ENCODE measurements around the gene LRRTM3.
A peak's percentile ranks its signal among the peaks of the same experiment; 100 is the strongest.

The LRRTM3 gene

DNA sequence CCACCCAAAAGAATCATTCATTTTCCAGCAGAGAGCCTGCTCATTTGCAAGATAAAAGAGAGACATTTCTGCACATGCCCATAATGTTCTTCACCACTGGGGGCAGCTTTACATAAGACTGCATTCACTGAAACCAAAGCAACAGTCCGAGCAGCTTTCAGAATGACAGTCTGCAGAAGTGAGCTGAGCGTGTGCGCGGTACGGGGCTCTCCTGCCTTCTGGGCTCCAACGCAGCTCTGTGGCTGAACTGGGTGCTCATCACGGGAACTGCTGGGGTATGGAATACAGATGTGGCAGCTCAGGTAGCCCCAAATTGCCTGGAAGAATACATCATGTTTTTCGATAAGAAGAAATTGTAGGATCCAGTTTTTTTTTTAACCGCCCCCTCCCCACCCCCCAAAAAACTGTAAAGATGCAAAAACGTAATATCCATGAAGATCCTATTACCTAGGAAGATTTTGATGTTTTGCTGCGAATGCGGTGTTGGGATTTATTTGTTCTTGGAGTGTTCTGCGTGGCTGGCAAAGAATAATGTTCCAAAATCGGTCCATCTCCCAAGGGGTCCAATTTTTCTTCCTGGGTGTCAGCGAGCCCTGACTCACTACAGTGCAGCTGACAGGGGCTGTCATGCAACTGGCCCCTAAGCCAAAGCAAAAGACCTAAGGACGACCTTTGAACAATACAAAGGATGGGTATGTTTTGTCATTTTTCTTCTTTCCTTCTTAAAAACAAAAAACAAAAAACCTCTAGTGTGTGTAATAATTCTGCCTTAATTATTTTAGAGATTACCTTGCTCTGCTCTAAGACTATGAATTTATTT lies at the start of gene LRRTM3:
Gene LRRTM3, plus strand, starts transcription at position 141 of the 820 bp plus-strand sequence.
- peak in 1 of 2 donors; percentile 0 for DNase-seq

DNA sequence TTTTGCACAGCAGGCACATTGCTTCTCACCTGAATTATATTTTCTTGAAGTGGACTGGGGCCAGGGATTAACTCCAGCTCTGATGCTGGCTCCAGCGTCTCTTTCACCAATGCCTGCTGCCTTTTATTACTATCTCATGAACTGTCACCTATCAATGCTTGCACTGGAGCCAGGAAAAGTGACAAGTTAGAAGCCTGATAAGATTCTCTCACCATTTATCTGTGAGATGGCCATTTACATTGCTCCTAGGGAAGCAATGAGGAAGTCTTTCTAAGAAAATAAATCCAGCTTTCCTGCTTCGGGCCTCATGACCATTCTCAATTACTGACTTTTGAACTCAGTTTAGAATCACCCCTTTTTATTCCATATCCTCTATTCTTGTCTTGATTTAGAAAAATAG lies 48.5 kb upstream of the LRRTM3 start:
- no peak for DNase-seq

DNA sequence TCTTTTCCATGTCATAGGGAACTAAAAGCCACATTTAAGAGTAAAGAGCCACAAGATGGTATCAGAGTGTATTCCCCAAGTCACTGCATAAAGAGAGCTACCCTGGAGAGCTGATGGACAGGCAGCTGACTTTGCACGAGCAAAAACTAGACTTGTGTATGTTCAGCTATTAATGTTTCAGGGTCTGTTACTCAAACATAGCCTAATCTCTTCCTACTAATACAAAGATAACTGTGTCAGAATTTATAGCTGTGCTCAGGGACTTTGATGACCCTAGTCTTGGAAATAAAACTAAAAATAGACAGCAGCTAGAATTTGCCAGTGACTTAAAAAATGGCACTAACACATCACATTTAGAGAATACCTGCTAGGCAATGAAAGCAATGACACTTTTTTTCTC lies 45.5 kb upstream of the LRRTM3 start:
- DNase-seq: no peak

DNA sequence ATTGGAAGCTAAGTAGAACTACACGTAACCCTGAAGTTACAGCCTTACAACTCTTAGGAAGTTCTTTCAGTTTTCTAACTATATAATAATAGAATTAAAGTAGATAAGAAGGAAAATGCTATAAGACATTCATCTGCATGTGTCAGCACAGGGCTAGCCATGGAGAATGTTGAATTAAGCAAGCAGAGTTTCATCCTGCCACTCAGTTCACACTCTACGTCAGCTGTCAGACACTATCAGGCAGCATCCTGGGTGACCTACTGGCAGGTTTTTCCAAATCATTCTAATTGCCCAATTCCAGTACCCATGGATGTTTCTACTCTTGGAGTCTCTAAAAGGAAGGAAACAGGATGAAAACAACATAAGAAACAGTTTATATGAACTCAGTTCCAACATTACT lies 45.0 kb upstream of the LRRTM3 start:
- DNase-seq: no peak

DNA sequence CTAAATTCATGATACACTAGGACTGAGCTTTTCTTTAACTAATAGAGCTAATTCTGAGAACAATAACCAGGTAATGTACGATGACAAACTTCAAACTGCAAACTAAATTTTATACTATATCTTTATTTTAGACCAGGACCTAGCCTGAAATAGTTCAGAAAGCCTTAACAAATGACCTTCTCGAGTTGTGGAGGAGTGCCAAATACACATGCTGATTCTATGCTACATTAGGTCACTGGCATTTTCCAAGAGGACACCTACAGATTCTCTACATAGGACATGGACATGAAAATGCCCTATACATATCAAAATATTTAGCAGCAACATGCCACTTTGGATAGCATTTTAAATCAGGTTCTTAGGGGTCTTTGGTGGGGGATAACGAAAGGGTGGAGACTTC lies 44.0 kb upstream of the LRRTM3 start:
- DNase-seq: no peak

DNA sequence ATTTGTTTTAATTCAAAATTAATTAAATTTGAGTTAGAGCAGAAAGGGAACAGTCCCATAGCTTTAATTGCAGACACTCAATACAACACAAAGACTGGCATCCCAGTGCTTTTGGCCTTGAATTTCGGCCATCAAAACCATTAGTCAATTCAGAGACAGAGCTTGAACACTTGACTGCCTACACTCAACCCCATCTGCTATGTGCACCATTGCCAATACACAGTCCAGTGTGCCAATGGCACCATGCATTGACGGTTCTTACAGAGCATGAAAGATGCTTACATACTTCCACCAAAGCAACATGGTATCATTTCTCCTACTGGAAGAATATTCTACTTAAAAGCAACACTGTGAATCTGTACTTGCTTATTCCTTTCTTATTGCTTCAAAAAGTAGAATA lies 43.6 kb upstream of the LRRTM3 start:
- DNase-seq: no peak

DNA sequence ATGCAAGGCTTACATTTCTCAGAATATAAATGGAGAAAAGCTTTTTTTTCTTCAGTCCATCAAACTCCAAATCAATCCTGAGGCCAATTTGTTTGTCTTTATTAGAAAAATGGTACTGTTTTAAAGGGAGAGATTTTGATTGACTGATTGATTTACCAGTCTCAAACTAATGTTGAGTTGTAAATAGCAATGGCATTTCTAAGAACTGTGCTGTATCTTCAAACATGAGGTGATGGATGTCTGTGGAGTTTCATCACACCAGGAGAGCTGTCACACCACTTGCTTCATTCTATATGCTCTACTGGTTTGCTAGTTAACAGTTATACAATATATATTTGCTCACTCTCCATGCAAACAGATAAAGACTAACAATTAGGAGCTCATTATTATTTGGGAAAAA lies 39.0 kb upstream of the LRRTM3 start:
- DNase-seq: no peak

DNA sequence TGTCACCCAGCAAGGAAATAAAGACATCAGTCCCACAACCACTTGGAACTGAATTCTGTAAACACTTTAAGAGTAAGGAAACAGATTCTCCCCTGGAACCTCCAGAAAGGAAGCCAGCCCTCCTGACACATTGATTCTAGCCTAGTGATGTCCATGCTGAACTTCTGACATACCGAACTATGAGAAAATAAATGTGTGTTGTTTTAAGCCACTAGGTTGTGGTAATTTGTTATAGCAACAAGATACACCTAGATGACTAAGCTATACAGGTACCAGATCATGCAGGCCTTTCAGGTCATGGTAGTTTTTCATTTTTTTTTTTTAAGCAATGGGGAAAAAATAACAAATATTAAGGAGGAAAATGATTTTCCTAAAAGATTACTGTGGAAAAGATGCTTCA lies 37.6 kb upstream of the LRRTM3 start:
- no peak for DNase-seq

DNA sequence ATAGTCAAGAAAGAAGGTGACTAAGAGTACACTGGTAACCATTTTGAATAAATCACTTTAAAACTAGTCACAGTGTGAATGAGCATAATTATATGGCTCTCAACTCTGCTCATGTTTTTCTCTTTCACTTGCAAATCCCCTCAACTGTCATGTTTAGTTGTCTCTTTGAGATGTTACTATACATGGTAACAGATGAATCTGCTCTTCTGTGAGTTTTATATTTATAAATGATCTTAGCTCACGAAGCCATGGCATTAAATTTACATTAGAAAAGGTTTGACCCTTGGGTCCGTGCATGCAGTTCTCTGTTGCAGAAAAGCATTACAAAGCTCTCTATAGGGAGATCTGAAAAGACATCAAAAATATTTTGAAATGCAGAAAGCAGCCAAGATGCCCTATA lies 33.0 kb upstream of the LRRTM3 start:
- DNase-seq: no peak

DNA sequence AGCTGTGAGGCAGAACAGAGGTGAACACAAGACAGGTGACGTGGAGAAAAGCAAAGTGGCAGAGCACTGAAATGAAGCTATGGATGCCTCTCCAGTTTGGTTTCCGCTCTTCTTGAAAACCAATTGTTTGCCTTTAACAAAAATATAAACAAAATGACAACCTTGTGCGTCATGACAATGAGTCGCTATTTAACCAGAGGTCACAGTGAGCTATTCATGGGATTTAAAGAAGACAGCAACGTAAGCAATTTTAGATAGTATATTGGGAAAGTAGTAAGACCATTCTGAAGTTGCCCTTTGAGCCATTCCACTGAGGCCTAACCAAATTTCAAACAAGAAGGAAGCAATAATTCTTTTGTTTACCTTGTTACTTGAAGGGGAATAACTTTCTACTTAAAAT lies 15.2 kb upstream of the LRRTM3 start:
- no peak for DNase-seq

DNA sequence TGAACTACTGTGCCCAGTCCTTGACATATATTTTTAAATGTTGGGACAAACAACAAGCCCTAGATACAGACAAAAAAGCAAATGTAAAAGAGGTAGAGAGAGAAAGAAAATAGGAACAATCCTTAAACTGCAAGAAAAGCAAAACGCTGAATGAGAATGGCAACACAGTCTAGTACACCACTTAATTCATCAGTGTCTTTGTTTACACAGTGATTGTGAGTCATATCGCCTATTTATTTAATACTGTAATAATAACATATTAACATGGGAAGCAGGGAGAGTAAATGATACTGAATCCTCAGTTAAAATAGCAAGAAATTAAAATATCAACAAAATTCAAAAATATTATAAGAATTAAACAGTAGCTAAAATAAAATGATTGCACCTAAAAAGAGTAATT lies 9.8 kb upstream of the LRRTM3 start:
- DNase-seq: no peak

DNA sequence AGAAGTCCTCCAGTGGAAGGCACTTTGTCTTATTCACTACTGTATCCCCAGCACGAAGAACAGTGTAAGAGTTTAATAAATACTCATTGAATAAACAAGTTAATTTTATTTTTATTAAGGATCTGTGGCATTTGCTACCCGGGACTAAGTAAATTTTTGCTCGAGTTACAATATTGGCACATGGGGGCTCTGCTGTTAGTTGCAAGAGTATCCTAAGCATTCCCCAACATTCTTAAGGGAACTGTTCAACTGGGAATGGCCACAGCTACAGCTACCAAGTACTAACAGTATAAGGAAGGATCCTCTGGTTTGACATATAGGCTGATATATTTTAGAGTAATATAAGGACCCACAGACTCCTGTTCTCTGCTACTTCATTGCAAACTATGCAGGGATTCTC lies 8.7 kb upstream of the LRRTM3 start:
- no peak for DNase-seq

DNA sequence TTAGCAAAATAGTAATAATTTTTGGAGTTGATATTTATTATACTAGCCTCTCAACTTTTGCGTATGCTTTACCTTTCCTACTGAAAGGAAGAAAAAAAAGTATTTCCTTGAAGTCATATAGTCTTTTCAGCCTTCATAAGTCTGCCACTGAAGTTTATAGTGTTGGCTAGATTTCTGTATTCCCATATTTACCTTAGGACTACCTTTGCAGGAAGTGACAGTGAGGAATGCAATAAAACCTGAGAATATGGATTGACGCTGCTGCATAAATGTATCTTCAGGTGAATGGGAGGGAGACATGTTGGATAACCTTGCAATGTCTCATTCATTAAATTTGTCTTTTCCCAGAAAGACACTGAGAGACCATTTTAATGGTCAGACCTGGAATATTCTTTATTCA lies 6.6 kb upstream of the LRRTM3 start:
- no peak for DNase-seq

DNA sequence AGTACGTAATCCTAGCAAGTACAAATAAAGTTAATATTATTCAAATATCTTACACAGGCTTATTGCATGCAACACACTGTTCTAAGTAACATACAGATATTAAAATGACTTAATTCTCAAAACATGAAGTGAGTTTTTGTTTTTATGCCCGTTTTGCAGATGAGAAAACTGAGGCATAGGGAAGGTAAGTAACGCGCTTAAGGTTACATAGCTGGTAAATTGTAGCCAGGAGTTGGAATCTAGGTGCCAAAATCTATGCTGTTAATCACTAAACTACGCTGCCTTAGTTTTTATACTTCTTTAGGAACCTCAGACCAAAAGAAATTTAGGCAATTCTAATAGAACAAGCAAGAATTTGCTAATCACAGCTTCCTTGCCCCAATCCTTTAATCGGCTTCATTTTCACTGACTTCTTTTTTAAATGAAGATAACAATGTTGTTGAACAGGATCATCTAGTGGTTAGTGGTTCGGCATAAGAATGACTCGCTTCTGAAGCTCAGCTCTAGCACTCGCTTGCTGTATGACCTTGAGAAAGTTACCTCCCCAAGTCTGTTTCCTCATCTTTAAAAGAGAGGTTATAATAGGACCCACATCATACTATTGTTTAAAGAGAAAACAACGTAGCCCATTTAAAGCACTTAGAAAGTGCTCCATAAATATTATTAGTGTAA lies 1.0 kb upstream of the LRRTM3 start:
- DNase-seq: no peak

DNA sequence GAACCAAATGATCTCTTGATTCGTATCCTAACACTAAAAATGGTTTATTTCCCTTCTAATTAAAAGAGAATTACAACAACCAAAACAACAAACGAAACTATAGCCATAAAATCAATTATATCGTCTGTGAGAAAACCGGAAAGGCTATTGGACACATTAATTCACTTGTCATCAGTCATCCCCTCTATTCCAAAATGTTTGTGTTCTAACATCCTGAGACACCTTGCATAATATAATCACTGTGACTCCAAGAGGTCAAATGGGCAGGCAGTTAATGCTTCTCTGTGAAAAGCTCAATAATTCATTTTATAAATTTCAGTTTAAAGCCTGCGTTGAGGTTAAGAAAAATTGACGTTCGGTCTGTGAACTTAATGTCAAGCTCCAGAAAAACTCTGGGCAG lies 463 bp upstream of the LRRTM3 start:
- no peak for DNase-seq

DNA sequence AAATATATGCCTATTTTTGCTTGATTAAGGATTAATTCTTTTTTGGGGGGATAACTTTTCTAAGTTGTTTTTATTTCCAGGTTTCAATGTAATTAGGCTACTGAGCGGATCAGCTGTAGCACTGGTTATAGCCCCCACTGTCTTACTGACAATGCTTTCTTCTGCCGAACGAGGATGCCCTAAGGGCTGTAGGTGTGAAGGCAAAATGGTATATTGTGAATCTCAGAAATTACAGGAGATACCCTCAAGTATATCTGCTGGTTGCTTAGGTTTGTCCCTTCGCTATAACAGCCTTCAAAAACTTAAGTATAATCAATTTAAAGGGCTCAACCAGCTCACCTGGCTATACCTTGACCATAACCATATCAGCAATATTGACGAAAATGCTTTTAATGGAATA lies 1.0 kb downstream of the LRRTM3 start:
- DNase-seq: no peak

DNA sequence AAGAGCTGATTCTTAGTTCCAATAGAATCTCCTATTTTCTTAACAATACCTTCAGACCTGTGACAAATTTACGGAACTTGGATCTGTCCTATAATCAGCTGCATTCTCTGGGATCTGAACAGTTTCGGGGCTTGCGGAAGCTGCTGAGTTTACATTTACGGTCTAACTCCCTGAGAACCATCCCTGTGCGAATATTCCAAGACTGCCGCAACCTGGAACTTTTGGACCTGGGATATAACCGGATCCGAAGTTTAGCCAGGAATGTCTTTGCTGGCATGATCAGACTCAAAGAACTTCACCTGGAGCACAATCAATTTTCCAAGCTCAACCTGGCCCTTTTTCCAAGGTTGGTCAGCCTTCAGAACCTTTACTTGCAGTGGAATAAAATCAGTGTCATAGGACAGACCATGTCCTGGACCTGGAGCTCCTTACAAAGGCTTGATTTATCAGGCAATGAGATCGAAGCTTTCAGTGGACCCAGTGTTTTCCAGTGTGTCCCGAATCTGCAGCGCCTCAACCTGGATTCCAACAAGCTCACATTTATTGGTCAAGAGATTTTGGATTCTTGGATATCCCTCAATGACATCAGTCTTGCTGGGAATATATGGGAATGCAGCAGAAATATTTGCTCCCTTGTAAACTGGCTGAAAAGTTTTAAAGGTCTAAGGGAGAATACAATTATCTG lies 1.6 kb downstream of the LRRTM3 start:
- no peak for DNase-seq

DNA sequence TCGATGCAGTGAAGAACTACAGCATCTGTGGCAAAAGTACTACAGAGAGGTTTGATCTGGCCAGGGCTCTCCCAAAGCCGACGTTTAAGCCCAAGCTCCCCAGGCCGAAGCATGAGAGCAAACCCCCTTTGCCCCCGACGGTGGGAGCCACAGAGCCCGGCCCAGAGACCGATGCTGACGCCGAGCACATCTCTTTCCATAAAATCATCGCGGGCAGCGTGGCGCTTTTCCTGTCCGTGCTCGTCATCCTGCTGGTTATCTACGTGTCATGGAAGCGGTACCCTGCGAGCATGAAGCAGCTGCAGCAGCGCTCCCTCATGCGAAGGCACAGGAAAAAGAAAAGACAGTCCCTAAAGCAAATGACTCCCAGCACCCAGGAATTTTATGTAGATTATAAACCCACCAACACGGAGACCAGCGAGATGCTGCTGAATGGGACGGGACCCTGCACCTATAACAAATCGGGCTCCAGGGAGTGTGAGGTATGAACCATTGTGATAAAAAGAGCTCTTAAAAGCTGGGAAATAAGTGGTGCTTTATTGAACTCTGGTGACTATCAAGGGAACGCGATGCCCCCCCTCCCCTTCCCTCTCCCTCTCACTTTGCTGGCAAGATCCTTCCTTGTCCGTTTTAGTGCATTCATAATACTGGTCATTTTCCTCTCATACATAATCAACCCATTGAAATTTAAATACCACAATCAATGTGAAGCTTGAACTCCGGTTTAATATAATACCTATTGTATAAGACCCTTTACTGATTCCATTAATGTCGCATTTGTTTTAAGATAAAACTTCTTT lies 2.3 kb downstream of the LRRTM3 start:
- DNase-seq: no peak

DNA sequence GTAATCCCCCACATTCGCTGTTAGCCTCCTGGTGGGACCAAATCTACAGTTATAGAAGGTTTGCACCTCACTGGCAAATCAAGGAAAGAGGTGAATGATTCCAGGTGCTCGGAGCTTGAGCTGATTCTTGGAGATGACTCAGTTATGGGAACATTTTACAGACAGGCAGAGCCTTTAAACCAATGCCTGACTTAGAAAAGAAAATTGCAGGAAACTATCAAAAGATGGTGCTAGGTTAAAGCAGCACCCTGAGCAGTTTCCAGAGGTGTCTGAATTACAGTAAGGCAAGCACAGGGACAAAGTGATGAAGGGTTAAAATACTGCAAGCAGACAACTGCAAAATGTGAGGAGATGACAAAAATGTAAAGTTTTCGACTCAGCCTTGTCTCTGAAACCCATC lies 2.9 kb downstream of the LRRTM3 start:
- DNase-seq: no peak

DNA sequence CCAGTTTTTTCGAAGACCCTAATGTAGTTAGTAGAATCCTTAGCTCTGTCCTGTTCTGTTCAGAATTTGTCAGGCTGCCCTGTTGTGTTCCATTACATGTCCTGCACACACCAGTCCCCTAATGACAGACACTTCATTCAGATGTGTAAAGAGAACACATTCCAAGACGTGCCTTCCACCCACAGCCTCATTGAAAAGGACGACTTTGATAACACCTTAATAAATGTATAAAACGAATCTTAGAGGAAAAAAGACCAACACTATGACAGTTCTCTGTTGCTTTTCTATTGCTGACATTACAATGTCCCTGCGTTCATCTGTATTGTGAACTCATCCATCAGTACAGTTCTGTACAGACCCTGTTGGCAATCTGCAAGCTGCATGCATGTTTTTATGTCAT lies 3.5 kb downstream of the LRRTM3 start:
- DNase-seq: no peak

DNA sequence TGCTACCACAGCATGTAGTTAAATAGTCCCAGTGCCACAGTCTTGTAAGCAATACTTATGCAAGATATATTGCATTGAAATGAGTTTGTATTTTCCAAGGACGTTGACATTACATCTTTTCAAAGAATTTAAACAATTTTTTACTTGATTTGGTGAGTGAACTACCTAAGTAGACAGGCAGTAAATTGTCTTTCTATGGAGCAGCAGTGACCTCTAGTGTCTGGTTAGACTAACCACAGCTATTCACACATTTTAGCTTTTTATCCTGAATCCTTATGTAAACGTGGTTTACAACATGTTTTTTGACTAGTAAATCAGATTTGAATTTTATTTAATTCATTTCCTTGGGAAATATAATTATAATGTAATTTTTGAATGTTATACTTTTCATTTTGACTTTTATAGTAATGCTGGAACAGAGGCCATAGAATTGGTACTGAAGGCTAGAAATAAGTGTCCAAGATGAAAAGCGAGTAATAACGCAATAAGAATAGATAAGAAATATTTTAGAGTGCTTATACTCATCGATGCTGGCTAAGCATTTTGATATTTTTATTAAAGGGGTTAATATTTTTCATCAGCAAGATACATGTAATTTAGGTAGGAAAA lies 5.6 kb downstream of the LRRTM3 start:
- DNase-seq: no peak

DNA sequence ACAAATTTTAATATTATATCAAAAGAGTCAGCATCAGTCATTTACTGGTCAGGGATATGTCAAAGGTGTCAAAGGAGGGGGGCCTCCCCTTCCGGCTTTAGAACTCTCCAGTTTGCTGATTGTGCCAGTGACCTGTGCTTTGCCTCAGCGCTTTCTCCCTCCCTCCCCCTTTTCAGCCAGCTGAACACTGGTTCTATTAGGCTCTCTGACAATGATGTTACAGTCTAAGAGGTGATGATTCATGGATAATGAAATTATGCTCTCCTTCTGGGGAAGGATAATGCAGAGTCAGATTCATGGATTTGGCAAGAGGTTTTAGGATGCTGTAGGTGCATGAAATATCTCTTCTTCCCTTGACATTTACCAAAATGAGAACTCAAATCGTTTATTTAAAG lies 6.1 kb downstream of the LRRTM3 start:
- no peak for DNase-seq

DNA sequence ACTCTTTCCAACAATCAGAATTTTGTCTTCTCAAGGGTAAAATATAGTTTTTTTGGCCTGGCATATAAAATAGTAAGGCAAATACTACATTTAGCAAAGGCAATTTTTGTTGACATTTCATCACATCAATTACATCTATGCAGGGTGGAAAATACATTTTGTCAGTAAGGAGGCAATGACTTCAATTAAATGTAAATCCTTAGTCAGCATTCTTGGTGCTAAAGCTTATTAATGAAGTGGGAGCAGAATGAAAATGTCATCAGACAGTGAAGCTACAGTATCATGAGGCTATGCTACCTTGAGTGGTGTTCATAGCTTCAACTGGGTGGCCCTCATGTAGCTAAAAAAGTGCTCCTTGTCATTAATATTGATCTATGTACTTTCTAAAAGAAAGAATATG lies 8.9 kb downstream of the LRRTM3 start:
- no peak for DNase-seq

All from activated CD4-positive, alpha-beta T cell treated with anti-CD3 and anti-CD28 coated beads for 4 hours (primary cell).